D721Med (cell line): ENCODE results near the gene TMEM9.

Source experiments
- DNase-seq: peaks from one replicate; pipeline ENCODE4 v3.0.0; 2011; ENCODE audit warnings: low spot score; ENCODE audit not compliant: insufficient read length
- FAIRE-seq: peaks from 2 replicates; lab custom pipeline; 2011; peaks lifted over from hg19 to GRCh38; lab: Jason Lieb, UNC
- TF ChIP-seq, protein P1 (sequence below): IDR thresholded peaks from 2 replicates; pipeline ENCODE4 v1.5.1; 2012; ENCODE audit warnings: mild to moderate bottlenecking, control low read depth; ENCODE audit not compliant: insufficient read depth; ENCODE audit errors: missing control alignments

TMEM9 gene

DNA sequence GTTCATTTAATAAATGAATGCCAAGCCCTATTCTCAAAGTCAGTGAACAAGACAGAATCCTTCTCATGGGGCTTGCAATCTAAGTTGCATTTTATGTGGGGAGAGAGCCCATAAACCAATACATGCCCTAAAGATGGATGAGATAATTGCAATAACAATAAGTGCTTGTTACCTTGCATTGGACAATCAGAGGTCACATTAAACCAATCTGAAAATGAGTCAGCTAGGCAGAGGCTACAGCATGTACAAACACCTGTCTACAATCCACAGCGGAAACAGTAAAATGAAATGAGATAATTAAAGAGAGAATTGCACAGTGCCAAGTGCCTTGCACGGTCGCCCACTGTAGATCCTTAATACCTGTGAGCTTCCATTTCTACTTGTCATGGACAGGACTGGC, 28.9 kb upstream of the TMEM9 start:
- TF ChIP-seq, protein P1, sequence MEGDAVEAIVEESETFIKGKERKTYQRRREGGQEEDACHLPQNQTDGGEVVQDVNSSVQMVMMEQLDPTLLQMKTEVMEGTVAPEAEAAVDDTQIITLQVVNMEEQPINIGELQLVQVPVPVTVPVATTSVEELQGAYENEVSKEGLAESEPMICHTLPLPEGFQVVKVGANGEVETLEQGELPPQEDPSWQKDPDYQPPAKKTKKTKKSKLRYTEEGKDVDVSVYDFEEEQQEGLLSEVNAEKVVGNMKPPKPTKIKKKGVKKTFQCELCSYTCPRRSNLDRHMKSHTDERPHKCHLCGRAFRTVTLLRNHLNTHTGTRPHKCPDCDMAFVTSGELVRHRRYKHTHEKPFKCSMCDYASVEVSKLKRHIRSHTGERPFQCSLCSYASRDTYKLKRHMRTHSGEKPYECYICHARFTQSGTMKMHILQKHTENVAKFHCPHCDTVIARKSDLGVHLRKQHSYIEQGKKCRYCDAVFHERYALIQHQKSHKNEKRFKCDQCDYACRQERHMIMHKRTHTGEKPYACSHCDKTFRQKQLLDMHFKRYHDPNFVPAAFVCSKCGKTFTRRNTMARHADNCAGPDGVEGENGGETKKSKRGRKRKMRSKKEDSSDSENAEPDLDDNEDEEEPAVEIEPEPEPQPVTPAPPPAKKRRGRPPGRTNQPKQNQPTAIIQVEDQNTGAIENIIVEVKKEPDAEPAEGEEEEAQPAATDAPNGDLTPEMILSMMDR: no peak
- no peak for DNase-seq
- FAIRE-seq: no peak

DNA sequence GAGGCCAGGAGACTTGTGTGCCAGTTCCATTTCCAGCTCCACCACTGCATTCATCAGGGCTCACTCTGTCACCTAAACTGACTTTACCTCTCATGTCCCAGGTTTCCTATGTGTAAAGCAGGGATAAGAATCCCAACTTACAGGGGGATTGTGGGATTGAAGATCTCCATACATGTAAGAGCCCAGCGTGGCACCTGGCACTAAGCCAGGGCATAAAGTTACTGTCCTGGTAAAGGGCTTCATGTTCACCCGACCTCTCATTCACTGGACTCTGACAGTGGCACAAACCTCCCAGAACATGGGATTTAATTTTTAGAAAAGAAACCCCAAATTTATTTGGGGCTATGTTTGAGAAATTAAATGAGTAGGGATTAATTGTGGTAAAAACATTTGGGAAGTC, 27.5 kb upstream of the TMEM9 start:
- DNase-seq (no peak), FAIRE-seq (no peak)
- TF ChIP-seq, protein P1: no peak

- TF ChIP-seq, protein P1: no peak
- DNase-seq: no peak
- FAIRE-seq: no peak
These were observed 27.0 kb upstream of the TMEM9 start for GRCh38 chr1:201181323-201181722.

- no peak for FAIRE-seq
- DNase-seq: no peak
- TF ChIP-seq, protein P1: no peak
These were observed 26.6 kb upstream of the TMEM9 start for GRCh38 chr1:201180901-201181300.

GRCh38 chr1:201180141-201180540, 25.9 kb upstream of the TMEM9 start:
- FAIRE-seq (no peak), DNase-seq (no peak)
- TF ChIP-seq, protein P1: no peak

DNA sequence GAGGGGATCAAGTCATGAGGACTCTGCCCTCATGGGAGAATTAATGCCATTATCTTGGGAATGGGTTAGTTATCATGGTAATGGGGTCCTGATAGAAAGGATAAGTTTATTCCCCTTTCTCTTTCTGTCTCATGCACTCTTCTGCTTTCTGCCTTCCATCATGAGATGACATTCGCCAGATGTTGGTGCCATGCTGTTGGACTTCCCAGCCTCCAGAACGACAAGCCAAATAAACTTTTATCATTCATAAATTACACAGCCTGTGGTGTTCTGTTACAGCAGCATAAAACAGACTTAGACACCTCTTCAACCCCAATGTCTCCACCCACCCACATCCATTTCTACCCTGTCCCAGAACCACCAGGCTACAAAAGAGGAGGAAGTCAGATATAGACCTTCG, 24.4 kb upstream of the TMEM9 start:
- no peak for DNase-seq
- TF ChIP-seq, protein P1: no peak
- FAIRE-seq: no peak

DNA sequence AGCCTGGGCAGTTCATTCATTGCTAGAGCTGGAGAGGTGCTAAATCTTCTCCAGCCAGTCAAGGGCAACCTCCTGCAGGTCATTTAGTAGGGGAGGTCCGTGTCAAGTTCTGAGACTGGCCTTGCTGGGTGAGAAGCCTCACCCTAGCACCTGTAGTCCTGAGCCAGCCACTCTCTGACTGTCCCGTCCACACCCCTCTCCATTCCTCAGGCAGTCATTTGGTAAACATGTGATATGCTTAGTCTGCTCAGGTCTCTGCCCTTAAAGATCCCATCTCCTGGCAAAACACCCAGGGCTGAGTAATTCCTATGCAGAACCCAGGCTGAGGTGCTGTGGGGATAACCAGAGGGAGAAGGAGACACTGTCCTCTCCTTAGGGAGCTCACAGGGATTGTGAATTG, 22.7 kb upstream of the TMEM9 start:
- no peak for FAIRE-seq
- no peak for DNase-seq
- TF ChIP-seq, protein P1: no peak
